Endothelial cell of umbilical vein (primary cell): ENCODE results near the gene WAS. TPM values are rescaled to one million over a fixed set of nuclear protein-coding genes. Genes with fewer than 3 reads are reported as not detected.
"Not testable (repeated sequence)": the region's sequence is repeated elsewhere in the genome, so short reads cannot be mapped to it uniquely, and the experiment has no call there.

ENCODE experiments used
- BruUV-seq: library from RNA; stranded (reverse); fragments of 400-500 nt; replicated peaks from 2 replicates; lab custom pipeline; 2021; lab: Mats Ljungman, UMichigan
- CTCF ChIA-PET: fragments of 300-600, 350-600 bp; sonication (Branson Sonifier 250); formaldehyde crosslinking; loops from one replicate; lab custom pipeline; 2021; ENCODE audit warnings: antibody characterized with exemption, inconsistent platforms; lab: Charles Lee
- POLR2A ChIA-PET: fragments of 300-600, 350-600 bp; sonication (Branson Sonifier 250); formaldehyde crosslinking; loops from one replicate; lab custom pipeline; 2021; ENCODE audit warnings: antibody characterized with exemption, inconsistent platforms; lab: Charles Lee
- DNase-seq: peaks from one replicate; pipeline ENCODE4 v3.0.0-alpha.2; 2011; ENCODE audit warnings: low read depth, low spot score
- FAIRE-seq: peaks from 2 replicates; lab custom pipeline; 2011; peaks lifted over from hg19 to GRCh38; lab: Jason Lieb, UNC
- H2AFZ ChIP-seq: 2 replicates; pipeline ENCODE4 v1.6.0; 2012; ENCODE audit warnings: low read depth, low read length, control low read depth, inconsistent platforms
- H3K27ac ChIP-seq: 2 replicates; pipeline ENCODE4 v1.5.1; 2011; ENCODE audit warnings: low read depth, mild to moderate bottlenecking, control low read depth, low read length, moderate library complexity; ENCODE audit not compliant: insufficient read depth
- H3K27me3 ChIP-seq, 2 experiments: 2 replicates each; pipeline versions ENCODE4 v1.6.0 to v1.6.1; 2011; ENCODE audit warnings: low read length in 2 of 2, mixed read lengths in 1 of 2; ENCODE audit not compliant: control insufficient read depth in 2 of 2, insufficient read depth in 2 of 2
- H3K36me3 ChIP-seq, 2 experiments: 2 replicates in 1 of 2; 3 replicates in 1 of 2; pipeline ENCODE4 v1.5.1; 2011; ENCODE audit warnings: low read length in 2 of 2, mild to moderate bottlenecking in 1 of 2, moderate library complexity in 1 of 2; ENCODE audit not compliant: control insufficient read depth in 2 of 2, insufficient read depth in 2 of 2; ENCODE audit errors: extremely low read depth in 1 of 2
- H3K4me1 ChIP-seq: 3 replicates; pipeline ENCODE4 v1.5.1; 2011; ENCODE audit warnings: mild to moderate bottlenecking, low read length; ENCODE audit not compliant: control insufficient read depth, insufficient read depth; ENCODE audit errors: extremely low read depth
- H3K4me2 ChIP-seq: 2 replicates; pipeline ENCODE4 v1.6.1; 2011; ENCODE audit warnings: low read length, control low read depth, mixed read lengths; ENCODE audit not compliant: insufficient read depth
- H3K4me3 ChIP-seq, 3 experiments: fragments of 200-600 bp in 1 of 3; sonication (generic), shearing (Covaris generic) in 1 of 3; replicated peaks in 1 of 3; 2 replicates each; pipeline ENCODE4 v1.5.1; 2011 to 2016; ENCODE audit warnings: control low read depth in 3 of 3, low read length in 3 of 3, mild to moderate bottlenecking in 2 of 3, inconsistent platforms in 1 of 3, low read depth in 1 of 3, moderate library complexity in 1 of 3; ENCODE audit not compliant: insufficient read depth in 1 of 3
- H3K79me2 ChIP-seq: 2 replicates; pipeline ENCODE4 v1.6.0; 2012; ENCODE audit warnings: low read length, inconsistent platforms; ENCODE audit not compliant: control insufficient read depth, insufficient read depth
- H3K9ac ChIP-seq: replicated peaks from 2 replicates; pipeline ENCODE3; 2011; ENCODE audit warnings: low read length, control low read depth; ENCODE audit not compliant: insufficient read depth; ENCODE audit errors: extremely low read depth
- H3K9me1 ChIP-seq: replicated peaks from 3 replicates; pipeline ENCODE4 v1.6.0; 2011; ENCODE audit warnings: mild to moderate bottlenecking, low read length; ENCODE audit not compliant: control insufficient read depth, insufficient read depth; ENCODE audit errors: extremely low read depth
- H3K9me3 ChIP-seq: replicated peaks from 2 replicates; pipeline ENCODE4 v1.5.1; 2012; ENCODE audit warnings: low read length, inconsistent platforms; ENCODE audit not compliant: control insufficient read depth, insufficient read depth
- H4K20me1 ChIP-seq: replicated peaks from 2 replicates; pipeline ENCODE3; 2011; ENCODE audit warnings: mild to moderate bottlenecking, low read length; ENCODE audit not compliant: control insufficient read depth, insufficient read depth; ENCODE audit errors: extremely low read depth
- CTCF ChIP-seq, 2 donors: IDR thresholded peaks; 1 replicate in 1 of 2; 2 replicates in 1 of 2; pipeline ENCODE4 v1.5.1; 2011; ENCODE audit warnings: low read length in 2 of 2, mild to moderate bottlenecking in 2 of 2, moderate library complexity in 2 of 2, control low read depth in 1 of 2, inconsistent platforms in 1 of 2, low read depth in 1 of 2; ENCODE audit not compliant: insufficient read depth in 1 of 2; ENCODE audit errors: extremely low read depth in 1 of 2
- EZH2 ChIP-seq: IDR thresholded peaks from 2 replicates; pipeline ENCODE4 v1.6.1; 2012; ENCODE audit warnings: borderline replicate concordance, low read depth, mild to moderate bottlenecking, moderate library complexity, low read length, inconsistent platforms; ENCODE audit not compliant: severe bottlenecking
- JUN ChIP-seq: IDR thresholded peaks from 2 replicates; pipeline ENCODE4 v1.6.1; 2011; ENCODE audit warnings: borderline replicate concordance, low read depth; ENCODE audit not compliant: insufficient read length, insufficient read depth
- MAX ChIP-seq: IDR thresholded peaks from 2 replicates; pipeline ENCODE4 v1.6.1; 2011; ENCODE audit not compliant: insufficient read depth, insufficient read length
- MYC ChIP-seq: IDR thresholded peaks from one replicate; pipeline ENCODE4 v1.6.1; 2011; ENCODE audit warnings: mild to moderate bottlenecking, low read depth, low read length
- POLR2A ChIP-seq: IDR thresholded peaks from 2 replicates; pipeline ENCODE4 v1.6.1; 2012; ENCODE audit warnings: low read depth, mild to moderate bottlenecking, control low read depth, low read length
- POLR2AphosphoS5 ChIP-seq: IDR thresholded peaks from 2 replicates; pipeline ENCODE4 v1.6.1; 2012; ENCODE audit warnings: low read depth, mild to moderate bottlenecking, control low read depth, low read length, moderate library complexity; ENCODE audit not compliant: insufficient read depth
- dilution Hi-C: fragments of 300-500 bp; cut with MboI; formaldehyde crosslinking; loops from one replicate; pipeline ENCODE4 v1.15.0; 2019; ENCODE audit warnings: low sequenced_read_pairs; ENCODE audit not compliant: extremely low pct_ligation_motif_present
- intact Hi-C: fragments of 100-400 bp; cut with micrococcal nuclease; formaldehyde crosslinking; loops from one replicate; pipeline ENCODE4 v1.10.0; 2022
- polyA plus RNA-seq, 4 experiments: library from polyadenylated mRNA; depleted of rRNA in 3 of 4; stranded (reverse) in 3 of 4; unstranded in 1 of 4; fragments of >200 nt; gene quantifications; 2 replicates each; pipeline versions ENCODE4 v1.2.1 to v1.2.3, GENCODE V29; 2011 to 2012; ENCODE audit warnings: missing spikeins in 1 of 4
- total RNA-seq: library from RNA; stranded (reverse); gene quantifications from 2 replicates; pipeline ENCODE4 v1.2.3, GENCODE V29; 2021

The WAS gene
- total and polyA plus RNA-seq, 2 donors (not counting 3 experiments of a cell fraction or from before 2014, with no cell fraction given) = 0.73 TPM; not detected in 1

- no peaks in the 10 kb centered on the region for H4K20me1 ChIP-seq
- no peak overlapping the region for H3K9ac ChIP-seq
- dilution Hi-C loops (no loop called here), intact Hi-C loops (no loop called here)
- TF ChIP-seq EZH2 = no peak
- TF ChIP-seq CTCF (IDR thresholded peaks at IDR 0.05; ENCODE audit: extremely low read depth in 1 of 2, insufficient read depth in 1 of 2, low read depth in 1 of 2, low read length in 2 of 2) = no peak
- TF ChIP-seq MAX = no peak
- no peak for TF ChIP-seq MYC
- TF ChIP-seq POLR2AphosphoS5 = no peak
- no peak for TF ChIP-seq POLR2A
- TF ChIP-seq JUN = no peak
- H3K9me1 ChIP-seq = no peaks in the 10 kb centered on the region
- H3K36me3 ChIP-seq = no peaks in the 10 kb centered on the region
- H3K4me3 ChIP-seq = no peak overlapping the region
- no peak overlapping the region for H2AFZ ChIP-seq
- H3K9me3 ChIP-seq = no peaks in the 10 kb centered on the region
- DNase-seq (no peak), FAIRE-seq (no peak)
- H3K27ac ChIP-seq = no peak overlapping the region
- H3K27me3 ChIP-seq = peaks cover 0 to 2% of the 10 kb centered on the region in 2 experiments
- POLR2A ChIA-PET = no interaction called here
- CTCF ChIA-PET = no interaction called here
- no peaks in the 10 kb centered on the region for H3K4me1 ChIP-seq
- BruUV-seq = no TSS peak
- H3K4me2 ChIP-seq = no peak overlapping the region
- H3K79me2 ChIP-seq = no peaks in the 10 kb centered on the region
Observed at GRCh38 chrX:48681539-48682183, 1.9 kb upstream of the WAS start.

GRCh38 chrX:48682795-48683194 is 804 bp upstream of the WAS start:
- H3K9me1 ChIP-seq, H3K27me3 ChIP-seq, H3K79me2 ChIP-seq, H3K4me3 ChIP-seq, H4K20me1 ChIP-seq, H3K9me3 ChIP-seq, dilution Hi-C loops, H3K9ac ChIP-seq, DNase-seq, H2AFZ ChIP-seq, H3K4me2 ChIP-seq, H3K36me3 ChIP-seq, intact Hi-C loops, CTCF ChIA-PET, BruUV-seq, H3K27ac ChIP-seq, H3K4me1 ChIP-seq, POLR2A ChIA-PET: not testable (repeated sequence)
- peak; percentile 15 for FAIRE-seq
